RWPE2 (cell line): ENCODE results near the gene MICAL2.

Source experiments
- ATAC-seq: fragments of 200-7000 bp; cut with Tn5 transposase; 3 replicates; pipeline ENCODE4 v1.9.1; 2021; ENCODE audit warnings: low read depth
- DNase-seq: peaks from one replicate; pipeline ENCODE4 v3.0.0-alpha.2; 2020; ENCODE audit warnings: low spot score
- H3K27ac ChIP-seq: fragments of 450-650 bp; 2 replicates; pipeline ENCODE4 v1.5.1; 2017; ENCODE audit warnings: mild to moderate bottlenecking; ENCODE audit not compliant: poor library complexity, severe bottlenecking
- H3K27me3 ChIP-seq: fragments of 250-450 bp; sonication (Bioruptor Pico); 2 replicates; pipeline ENCODE4 v1.5.1; 2021; ENCODE audit warnings: mild to moderate bottlenecking, moderate library complexity; ENCODE audit not compliant: insufficient read depth, poor library complexity, severe bottlenecking
- H3K36me3 ChIP-seq: fragments of 250-450 bp; sonication (Bioruptor Pico); 2 replicates; pipeline ENCODE4 v1.5.1; 2020; ENCODE audit warnings: low read depth, mild to moderate bottlenecking, moderate library complexity
- H3K4me1 ChIP-seq: fragments of 250-450 bp; sonication (Bioruptor Pico); 2 replicates; pipeline ENCODE4 v1.5.1; 2021; ENCODE audit warnings: mild to moderate bottlenecking, moderate library complexity; ENCODE audit not compliant: insufficient read depth, poor library complexity, severe bottlenecking
- H3K4me3 ChIP-seq: fragments of 250-450 bp; sonication (Bioruptor Pico); 2 replicates; pipeline ENCODE4 v1.5.1; 2021; ENCODE audit warnings: mild to moderate bottlenecking, moderate library complexity; ENCODE audit not compliant: severe bottlenecking
- H3K9me3 ChIP-seq: fragments of 250-450 bp; sonication (Bioruptor Pico); 2 replicates; pipeline ENCODE4 v1.5.1; 2021; ENCODE audit warnings: mild to moderate bottlenecking, moderate library complexity; ENCODE audit not compliant: severe bottlenecking
- CTCF ChIP-seq: fragments of 450-650 bp; IDR thresholded peaks from one replicate; pipeline ENCODE4 v1.5.1; 2017; ENCODE audit warnings: mild to moderate bottlenecking, moderate library complexity; ENCODE audit not compliant: poor library complexity, severe bottlenecking

MICAL2 gene

GRCh38 chr11:12193515-12194336, 83.3 kb downstream of the MICAL2 start:
- ATAC-seq (no peak), DNase-seq (no peak)
- Histone ChIP-seq H3K27ac (peak overlapping the region; percentile 99), H3K27me3 (no peaks in the 10 kb centered on the region), H3K4me3 (no peak overlapping the region), H3K4me1 (peaks cover 21% of the 10 kb centered on the region), H3K9me3 (no peaks in the 10 kb centered on the region), H3K36me3 (peaks cover 63% of the 10 kb centered on the region)
- no peak for TF ChIP-seq CTCF

GRCh38 chr11:12195768-12196167, 85.4 kb downstream of the MICAL2 start:
- DNase-seq, result no peak
- Histone ChIP-seq H3K27ac (peak overlapping the region; percentile 99), H3K4me1 (peaks cover 15% of the 10 kb centered on the region), H3K27me3 (no peaks in the 10 kb centered on the region), H3K9me3 (no peaks in the 10 kb centered on the region), H3K4me3 (no peak overlapping the region), H3K36me3 (peaks cover 65% of the 10 kb centered on the region)
- TF ChIP-seq CTCF, result no peak
- no peak for ATAC-seq

GRCh38 chr11:12196308-12196707, 85.9 kb downstream of the MICAL2 start:
- H3K27ac ChIP-seq, result peak overlapping the region; percentile 99
- no peak overlapping the region for H3K4me3 ChIP-seq
- H3K4me1 ChIP-seq, result peaks cover 15% of the 10 kb centered on the region

GRCh38 chr11:12196872-12197271, 86.5 kb downstream of the MICAL2 start:
- H3K9me3 ChIP-seq, result no peaks in the 10 kb centered on the region
- peaks cover 15% of the 10 kb centered on the region for H3K4me1 ChIP-seq
- ATAC-seq (no peak), DNase-seq (no peak)
- H3K27me3 ChIP-seq, result no peaks in the 10 kb centered on the region
- no peak overlapping the region for H3K4me3 ChIP-seq
- peaks cover 74% of the 10 kb centered on the region for H3K36me3 ChIP-seq
- H3K27ac ChIP-seq, result peak overlapping the region; percentile 99
- TF ChIP-seq CTCF, result no peak

More at GRCh38 chr11:12196308-12196707, 85.9 kb downstream of the MICAL2 start:
- Histone ChIP-seq H3K27me3 (no peaks in the 10 kb centered on the region), H3K9me3 (no peaks in the 10 kb centered on the region), H3K36me3 (peaks cover 68% of the 10 kb centered on the region)
- DNase-seq (no peak), ATAC-seq (no peak)
- no peak for TF ChIP-seq CTCF
